GM06990 (cell line): ENCODE data around the gene SEC11C.

Experiments used
- DNase-seq: peaks from one replicate; pipeline ENCODE4 v3.0.0-alpha.2; 2011; ENCODE audit not compliant: insufficient read length; ENCODE audit errors: extremely low read depth
- H3K27me3 ChIP-seq: replicated peaks from 2 replicates; pipeline ENCODE4 v1.6.0; 2011; ENCODE audit warnings: low read length; ENCODE audit not compliant: control insufficient read depth, insufficient read depth
- H3K36me3 ChIP-seq: 2 replicates; pipeline ENCODE4 v1.5.1; 2011; ENCODE audit warnings: low read length; ENCODE audit not compliant: control insufficient read depth, insufficient read depth
- H3K4me3 ChIP-seq: replicated peaks from 2 replicates; pipeline ENCODE4 v1.5.1; 2011; ENCODE audit warnings: low read depth, mild to moderate bottlenecking, control low read depth, low read length
- TF ChIP-seq, protein P1 (sequence below): IDR thresholded peaks from 2 replicates; pipeline ENCODE4 v1.5.1; 2011; ENCODE audit warnings: low read length, control low read depth, mild to moderate bottlenecking, inconsistent platforms; ENCODE audit not compliant: insufficient read depth, poor library complexity, severe bottlenecking

SEC11C gene

DNA sequence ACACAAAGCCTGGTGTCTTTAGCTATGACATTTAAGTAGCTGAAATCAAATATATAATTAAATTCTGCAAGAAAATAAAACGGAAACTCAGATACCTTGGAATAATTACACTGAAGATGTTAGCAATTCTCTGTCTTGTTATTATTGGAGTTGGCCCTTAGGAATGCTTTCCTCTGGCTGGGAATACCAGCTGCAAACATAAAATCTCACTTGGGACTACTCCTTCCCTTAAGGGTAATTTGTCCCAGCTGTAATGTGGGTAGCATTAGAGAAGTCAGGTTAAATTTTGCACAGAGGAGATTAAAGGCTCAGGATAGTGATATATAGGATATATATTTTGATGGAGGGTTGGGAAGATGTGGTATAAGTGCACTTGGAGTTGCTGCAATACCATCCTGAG lies 43.0 kb downstream of the SEC11C start:
- DNase-seq: no peak
- Histone ChIP-seq H3K4me3 (no peak overlapping the region), H3K27me3 (no peaks in the 10 kb centered on the region), H3K36me3 (no peaks in the 10 kb centered on the region)
- TF ChIP-seq, protein P1, sequence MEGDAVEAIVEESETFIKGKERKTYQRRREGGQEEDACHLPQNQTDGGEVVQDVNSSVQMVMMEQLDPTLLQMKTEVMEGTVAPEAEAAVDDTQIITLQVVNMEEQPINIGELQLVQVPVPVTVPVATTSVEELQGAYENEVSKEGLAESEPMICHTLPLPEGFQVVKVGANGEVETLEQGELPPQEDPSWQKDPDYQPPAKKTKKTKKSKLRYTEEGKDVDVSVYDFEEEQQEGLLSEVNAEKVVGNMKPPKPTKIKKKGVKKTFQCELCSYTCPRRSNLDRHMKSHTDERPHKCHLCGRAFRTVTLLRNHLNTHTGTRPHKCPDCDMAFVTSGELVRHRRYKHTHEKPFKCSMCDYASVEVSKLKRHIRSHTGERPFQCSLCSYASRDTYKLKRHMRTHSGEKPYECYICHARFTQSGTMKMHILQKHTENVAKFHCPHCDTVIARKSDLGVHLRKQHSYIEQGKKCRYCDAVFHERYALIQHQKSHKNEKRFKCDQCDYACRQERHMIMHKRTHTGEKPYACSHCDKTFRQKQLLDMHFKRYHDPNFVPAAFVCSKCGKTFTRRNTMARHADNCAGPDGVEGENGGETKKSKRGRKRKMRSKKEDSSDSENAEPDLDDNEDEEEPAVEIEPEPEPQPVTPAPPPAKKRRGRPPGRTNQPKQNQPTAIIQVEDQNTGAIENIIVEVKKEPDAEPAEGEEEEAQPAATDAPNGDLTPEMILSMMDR: no peak

DNA sequence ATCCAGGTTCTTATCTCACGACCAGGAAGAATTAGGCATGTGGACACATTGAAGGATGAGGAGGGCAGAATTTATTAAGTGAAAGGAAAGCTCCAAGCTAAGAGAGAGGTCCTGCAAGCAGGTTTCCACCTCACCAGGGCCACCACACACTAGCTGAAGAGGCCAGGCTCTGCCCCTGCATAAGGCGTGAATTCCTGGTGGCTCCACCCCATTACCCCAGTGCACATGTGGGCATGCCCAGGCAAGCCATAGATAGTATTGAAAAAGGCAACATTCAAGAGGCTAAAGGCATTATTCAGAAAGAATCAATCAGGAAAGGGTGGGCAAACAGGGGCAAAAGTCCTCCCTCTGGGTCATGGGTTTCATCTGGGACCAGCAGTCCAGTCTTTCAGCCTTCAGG lies 49.3 kb downstream of the SEC11C start:
- no peaks in the 10 kb centered on the region for H3K27me3 ChIP-seq
- no peak overlapping the region for H3K4me3 ChIP-seq
- DNase-seq: no peak
- no peaks in the 10 kb centered on the region for H3K36me3 ChIP-seq
- TF ChIP-seq, protein P1: no peak

DNA sequence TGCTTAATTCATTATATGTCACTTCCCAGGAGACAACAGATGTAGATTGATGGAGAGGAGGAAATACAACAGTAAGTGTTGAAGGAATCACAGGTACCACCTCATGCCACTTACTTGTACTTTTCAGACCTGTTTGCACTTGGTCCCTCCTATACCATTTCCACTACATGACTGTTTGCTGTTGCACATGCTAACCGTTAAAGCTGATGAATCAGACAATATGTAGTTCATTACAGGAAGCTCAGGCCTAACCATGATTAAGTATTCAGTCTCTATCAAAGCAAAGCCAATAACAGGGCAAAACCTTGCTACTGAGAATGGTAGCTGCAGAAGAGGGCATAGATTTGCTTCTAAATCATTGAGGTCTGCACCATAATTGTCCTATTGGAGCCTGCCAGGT lies 50.1 kb downstream of the SEC11C start:
- no peak for DNase-seq
- H3K27me3 ChIP-seq: no peaks in the 10 kb centered on the region

DNA sequence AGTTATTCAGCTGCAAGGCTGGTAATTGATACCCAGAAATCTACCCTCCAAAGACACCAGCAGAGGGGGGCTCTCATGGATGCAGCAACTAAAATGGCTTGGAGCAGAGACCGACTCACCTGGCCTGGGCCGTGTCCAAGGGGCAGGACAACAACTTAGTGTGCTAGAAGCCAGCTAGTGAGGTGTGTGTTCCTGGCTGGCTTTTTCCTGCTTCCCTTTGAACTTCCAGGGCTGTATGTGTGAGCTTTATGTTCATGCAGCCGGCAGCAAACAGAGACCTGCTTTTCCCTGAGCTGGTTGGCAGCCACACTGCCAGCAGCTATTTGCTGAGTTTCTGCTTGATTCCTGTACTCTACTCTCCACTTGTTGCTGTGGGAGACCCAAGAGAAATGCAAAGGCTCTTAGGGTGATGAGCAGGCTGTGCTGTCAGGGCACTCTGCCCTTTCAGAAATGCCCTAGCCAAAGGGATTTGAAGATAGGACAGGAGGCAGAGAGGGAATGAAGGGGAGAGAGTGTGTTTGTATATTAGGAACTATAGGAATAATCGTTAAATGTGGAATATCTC lies 56.6 kb downstream of the SEC11C start:
- no peak for DNase-seq
- no peak overlapping the region for H3K4me3 ChIP-seq
- no peaks in the 10 kb centered on the region for H3K36me3 ChIP-seq
- H3K27me3 ChIP-seq: no peaks in the 10 kb centered on the region; the same call in 1 of the 2 replicates
- TF ChIP-seq, protein P1: no peak

More for the DNA sequence above, 50.1 kb downstream of the SEC11C start:
- TF ChIP-seq, protein P1: no peak
- H3K4me3 ChIP-seq: no peak overlapping the region
- no peaks in the 10 kb centered on the region for H3K36me3 ChIP-seq

DNA sequence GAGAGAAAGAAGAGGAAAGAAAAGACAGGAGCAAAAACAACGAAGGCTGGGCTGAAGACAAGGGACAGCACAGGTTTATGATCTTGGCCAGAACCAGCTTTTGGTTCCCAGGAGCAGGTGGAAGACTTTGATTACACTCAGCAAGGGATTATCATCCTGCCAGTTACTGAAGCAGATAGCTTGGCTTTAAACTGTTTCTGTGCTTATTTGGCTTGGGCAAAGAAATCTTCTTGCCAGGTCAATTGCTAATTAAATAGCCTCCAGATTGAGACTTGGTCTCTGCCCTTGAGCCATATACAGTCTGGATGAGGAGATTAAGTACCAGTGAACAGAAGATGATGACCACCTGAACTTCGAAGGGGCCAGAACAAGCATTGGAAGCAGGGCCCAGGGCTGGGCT lies 58.0 kb downstream of the SEC11C start:
- TF ChIP-seq, protein P1: no peak
- Histone ChIP-seq H3K27me3 (no peaks in the 10 kb centered on the region; the same call in none of the 2 replicates), H3K4me3 (no peak overlapping the region), H3K36me3 (no peaks in the 10 kb centered on the region)
- DNase-seq: no peak

DNA sequence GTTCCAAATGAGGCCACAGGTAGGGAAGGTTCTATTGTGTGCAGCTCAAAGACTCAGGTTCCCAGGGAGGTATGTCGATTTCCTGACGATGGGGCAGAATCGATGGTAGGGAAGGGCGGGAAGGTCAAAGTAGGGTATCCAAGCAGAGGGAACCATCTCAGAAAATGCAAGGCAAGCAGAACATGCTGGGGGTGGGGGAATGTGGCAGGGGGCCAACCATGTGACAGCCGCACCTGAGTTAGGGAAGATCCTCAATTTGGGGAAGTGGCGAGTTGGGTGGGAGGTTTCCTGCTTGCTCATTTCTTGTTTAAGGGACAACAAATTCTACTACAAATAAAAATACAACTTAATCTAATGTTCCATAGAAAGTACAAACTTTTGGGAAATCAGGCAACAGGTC lies 58.5 kb downstream of the SEC11C start:
- TF ChIP-seq, protein P1: no peak
- no peak for DNase-seq
- Histone ChIP-seq H3K36me3 (no peaks in the 10 kb centered on the region), H3K27me3 (no peaks in the 10 kb centered on the region; the same call in none of the 2 replicates), H3K4me3 (no peak overlapping the region)
